NCI-H146 treated with DMSO at 0.1 percent for 48 hours (cell line): ENCODE measurements around the gene PGM3.

ENCODE experiments used
- DNase-seq: peaks from one replicate; lab custom pipeline; 2025; ENCODE audit not compliant: unreplicated experiment; lab: John Stamatoyannopoulos, UW

PGM3 gene

GRCh38 chr6:83119742-83120300 is 73.2 kb downstream of the PGM3 start:
- DNase-seq, result no peak

GRCh38 chr6:83117802-83118201 is 75.3 kb downstream of the PGM3 start:
- DNase-seq, result no peak
